Urinary bladder (tissue), 4 donors: ENCODE results near the gene FLII. TPM values are rescaled to one million over a fixed set of nuclear protein-coding genes. Genes with fewer than 3 reads are reported as not detected.
"Not testable (repeated sequence)": the region's sequence is repeated elsewhere in the genome, so short reads cannot be mapped to it uniquely, and the experiment has no call there.

Experiments
- DNase-seq: peaks from one replicate; pipeline ENCODE4 v3.0.0-alpha.2; 2015; ENCODE audit errors: extremely low spot score
- H3K27ac ChIP-seq: one replicate; pipeline ENCODE4 v1.5.1; 2013; ENCODE audit warnings: low read depth, mild to moderate bottlenecking, moderate library complexity
- H3K36me3 ChIP-seq: one replicate; pipeline ENCODE4 v1.6.1; 2013; ENCODE audit warnings: mild to moderate bottlenecking, moderate library complexity; ENCODE audit not compliant: insufficient read depth
- H3K4me1 ChIP-seq: one replicate; pipeline ENCODE4 v1.6.1; 2013; ENCODE audit warnings: mild to moderate bottlenecking, moderate library complexity; ENCODE audit not compliant: insufficient read depth
- H3K4me3 ChIP-seq: one replicate; pipeline ENCODE4 v1.5.1; 2013; ENCODE audit warnings: low read depth, low read length
- WGBS: extraction: QIAGEN DNeasy Blood & Tissue Kit; methylation state at CpG from one replicate; pipeline ENCODE4 v1.1.7; 2013; 5-methylcytosine and 5-hydroxymethylcytosine counted together
- polyA plus RNA-seq: library from polyadenylated mRNA; stranded (reverse); fragments of 200-250 nt; gene quantifications from one replicate; pipeline ENCODE4 v1.2.3, GENCODE V29; 2013
- total RNA-seq: library from RNA; depleted of rRNA; stranded (reverse); fragments of >200 nt; gene quantifications from one replicate; pipeline ENCODE4 v1.2.3, GENCODE V29; 2014
- donor health status: healthy with polysubstance abuse.
- donor health status: healthy.

Gene FLII
- total and polyA plus RNA-seq, 2 donors, result 87.2 to 249 TPM

DNA sequence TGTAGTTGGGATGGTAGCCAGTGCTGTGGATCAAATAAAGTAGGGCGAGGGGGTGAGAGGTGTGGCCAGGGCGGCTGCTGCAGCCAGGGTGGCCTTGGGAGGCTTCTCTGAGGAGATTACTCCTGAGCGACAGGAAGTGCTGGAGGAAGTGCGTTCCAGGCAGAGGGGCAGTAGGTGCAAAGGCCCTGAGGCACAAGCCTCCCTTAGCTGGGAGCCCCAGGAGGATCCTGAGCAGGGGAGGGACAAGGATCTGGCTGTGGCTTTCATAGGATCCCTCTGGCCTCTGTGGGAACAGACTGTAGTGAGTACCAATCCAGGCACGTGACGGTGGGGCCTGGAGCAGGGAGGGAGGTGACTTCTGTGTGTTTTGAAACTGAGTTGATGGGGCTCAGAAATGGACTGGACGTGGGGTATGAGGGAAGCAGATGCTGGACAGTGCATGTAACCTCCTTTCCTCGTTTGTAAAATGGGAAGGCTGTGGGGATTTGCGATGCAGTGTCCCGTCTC is 30.3 kb downstream of the FLII start:
- no peaks in the 10 kb centered on the region for H3K4me1 ChIP-seq
- no peak for DNase-seq
- 86% methylated on average over 10 of the region's 10 CpGs for WGBS

DNA sequence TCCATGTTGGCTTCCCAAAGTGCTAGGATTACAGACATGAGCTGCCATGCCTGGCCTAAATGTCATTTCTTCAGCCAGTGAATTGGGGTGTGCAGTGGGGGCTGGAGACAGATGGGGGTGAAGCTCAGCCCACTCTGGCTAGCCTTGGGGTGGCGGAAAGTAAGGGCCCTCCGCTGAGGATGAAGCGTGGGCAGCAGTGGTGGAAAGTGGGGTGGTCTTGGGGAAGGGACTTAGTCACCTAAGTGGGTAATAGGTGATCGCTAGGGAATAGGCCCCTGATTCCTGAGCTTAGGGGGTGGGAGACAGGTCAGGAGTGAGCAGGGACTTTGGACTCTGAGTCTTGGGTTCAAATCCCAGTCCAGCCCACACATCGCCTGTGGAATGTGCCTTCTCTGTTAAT is 30.9 kb downstream of the FLII start:
- H3K27ac ChIP-seq, result no peak overlapping the region
- DNase-seq, result no peak
- no peaks in the 10 kb centered on the region for H3K36me3 ChIP-seq
- no peak overlapping the region for H3K4me3 ChIP-seq
- WGBS, result 99% methylated on average over 5 of the region's 5 CpGs
- no peaks in the 10 kb centered on the region for H3K4me1 ChIP-seq

More for the DNA sequence above, 30.3 kb downstream of the FLII start:
- Histone ChIP-seq H3K36me3 (no peaks in the 10 kb centered on the region), H3K4me3 (no peak overlapping the region), H3K27ac (no peak overlapping the region)

DNA sequence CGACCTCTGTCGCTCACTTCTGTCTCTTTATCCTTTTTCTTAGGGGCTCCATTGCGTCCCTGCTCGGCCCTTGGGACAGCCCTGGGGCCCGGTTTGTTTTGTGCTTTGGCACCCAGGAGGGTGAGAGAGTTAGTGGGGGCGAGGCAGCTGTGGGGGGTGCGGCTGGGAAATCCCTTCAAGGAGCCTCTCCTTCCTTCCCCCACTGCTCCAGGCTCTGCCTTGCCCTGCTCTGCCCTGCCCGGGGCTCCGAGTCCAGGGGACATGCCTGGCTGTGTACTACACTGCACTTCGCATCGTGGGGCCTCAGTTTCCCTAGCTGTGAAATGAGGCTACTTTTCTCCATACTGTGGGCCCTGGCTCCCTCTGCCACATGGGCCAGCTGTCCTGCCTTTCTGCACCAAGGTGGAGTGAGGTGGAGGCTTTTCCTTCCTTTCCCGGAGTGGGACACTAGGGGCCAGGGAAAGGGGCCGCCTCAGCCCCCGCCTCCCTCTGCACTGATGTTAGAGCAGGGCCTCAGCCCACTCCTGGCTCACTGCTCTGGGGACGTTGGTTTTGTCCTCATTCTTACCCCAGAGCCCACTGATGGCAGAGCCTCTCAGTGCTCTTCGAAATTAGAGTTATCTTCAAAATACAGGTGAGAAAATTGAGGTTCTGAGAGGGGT is 32.1 kb downstream of the FLII start:
- WGBS, result 19% methylated on average over 16 of the region's 16 CpGs
- no peak for DNase-seq
- no peaks in the 10 kb centered on the region for H3K4me1 ChIP-seq
- peak overlapping the region; percentile 90 for H3K4me3 ChIP-seq
- no peak overlapping the region for H3K27ac ChIP-seq
- H3K36me3 ChIP-seq, result no peaks in the 10 kb centered on the region

DNA sequence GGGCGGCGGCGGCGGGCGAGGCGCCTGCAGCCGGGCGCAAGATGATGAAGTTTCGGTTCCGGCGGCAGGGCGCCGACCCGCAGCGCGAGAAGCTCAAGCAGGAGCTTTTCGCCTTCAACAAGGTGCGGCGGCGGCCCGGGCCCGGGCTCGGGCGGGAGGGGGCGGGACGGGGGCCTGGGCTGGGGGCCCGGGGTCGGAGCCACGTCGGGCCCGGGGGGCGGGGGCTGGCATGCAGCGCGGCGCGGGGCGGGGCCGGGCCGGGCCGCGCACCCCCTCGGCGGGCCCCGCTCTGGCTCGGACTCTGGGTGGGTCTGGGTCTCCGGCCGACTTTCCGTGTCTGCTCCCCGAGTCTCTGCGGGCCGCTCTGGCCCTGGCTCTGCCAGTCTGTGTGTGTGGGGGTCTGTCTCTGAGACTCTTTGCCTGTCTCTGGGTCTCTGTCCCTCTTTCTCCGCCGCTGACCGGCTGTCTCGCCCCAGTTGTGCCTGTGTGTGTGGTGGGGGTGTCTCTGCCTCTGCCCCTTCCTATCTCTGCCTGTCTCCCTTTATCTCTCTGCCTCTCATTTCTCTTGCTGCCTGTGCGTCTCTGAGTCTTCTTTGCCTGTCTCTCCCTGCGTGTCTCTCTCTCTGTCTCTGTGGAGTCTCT is 32.8 kb downstream of the FLII start:
- WGBS, result 1% methylated on average over 57 of the region's 57 CpGs
- H3K4me3 ChIP-seq, result peak overlapping the region; percentile 90
- no peaks in the 10 kb centered on the region for H3K4me1 ChIP-seq
- no peaks in the 10 kb centered on the region for H3K36me3 ChIP-seq
- no peak for DNase-seq
- no peak overlapping the region for H3K27ac ChIP-seq

DNA sequence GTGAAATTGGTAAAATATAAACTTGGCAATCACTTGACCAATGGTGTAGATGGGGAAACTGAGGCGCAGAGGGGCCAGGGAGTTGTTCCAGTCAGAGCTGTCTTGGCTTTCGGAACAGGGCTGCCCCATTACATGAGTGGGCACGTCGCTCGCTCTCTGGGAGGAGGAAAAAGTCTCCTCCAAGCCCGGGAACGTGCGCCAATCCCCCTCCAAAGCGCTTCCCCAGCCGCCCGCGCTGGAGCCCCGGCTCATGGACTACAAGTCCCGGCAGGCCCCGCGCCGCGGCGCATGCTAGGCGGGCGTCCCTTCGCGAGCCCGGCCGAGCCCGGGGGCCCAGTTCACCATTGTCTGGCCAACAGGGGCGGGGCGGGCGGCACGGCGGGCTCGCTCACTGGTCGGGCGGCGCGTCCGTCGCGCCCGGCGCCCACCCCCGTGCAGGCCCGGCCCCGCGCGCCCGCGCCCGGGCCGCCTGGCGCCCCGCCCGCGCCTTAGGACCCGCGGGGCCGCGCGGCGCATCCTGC is 33.4 kb downstream of the FLII start, which contains the start of gene LLGL1:
TSS of gene LLGL1 (plus strand) at position 515 of the 521 bp plus-strand sequence. CDS start 48 bp downstream, outside the sequence.
- peak within 1 kb of the TSS; percentile 90 for H3K4me3 ChIP-seq
- WGBS, result under 1% methylated on average over 60 of the region's 60 CpGs
- peak within 1 kb of the TSS; percentile 54 for H3K27ac ChIP-seq
- DNase-seq, result peak; percentile 87
- no peaks in the 10 kb centered on the region for H3K36me3 ChIP-seq
- no peaks in the 10 kb centered on the region for H3K4me1 ChIP-seq

DNA sequence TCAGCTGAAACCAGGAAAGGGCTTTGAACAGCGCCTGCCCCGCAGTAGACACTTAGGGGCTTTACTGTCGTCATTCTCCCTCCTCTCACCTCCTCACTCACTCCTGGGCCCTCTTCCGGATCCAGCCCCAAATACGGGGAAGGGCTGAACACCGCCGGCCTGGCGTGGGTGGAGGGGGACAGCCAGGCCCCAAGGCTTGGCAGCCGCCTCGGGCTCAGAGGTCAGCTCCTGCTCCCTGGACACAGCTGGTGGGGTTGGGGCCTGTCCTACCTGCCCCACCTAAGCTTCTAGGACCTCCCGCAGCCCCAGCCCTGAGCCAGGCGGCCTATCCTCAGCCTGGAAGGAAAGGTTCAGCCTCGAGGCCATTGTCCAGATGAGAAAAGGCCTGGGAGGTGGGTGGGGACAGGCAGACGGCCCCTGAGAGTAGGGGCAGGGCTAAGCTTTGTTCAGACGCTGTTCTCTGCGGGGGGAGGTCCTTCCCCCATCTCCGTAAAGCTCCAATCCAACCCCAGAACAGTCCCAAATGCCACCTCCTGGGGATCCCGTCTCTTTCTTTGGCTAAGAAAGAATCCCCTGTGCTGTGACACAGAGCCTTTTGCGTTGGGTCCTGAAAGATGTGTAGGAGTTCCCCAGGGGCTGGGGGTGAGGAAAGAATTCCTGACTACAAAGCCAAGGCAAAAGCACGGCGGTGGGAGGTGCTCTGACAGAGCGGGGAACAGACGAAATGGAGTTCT is 34.0 kb downstream of the FLII start:
- no peak for DNase-seq

DNA sequence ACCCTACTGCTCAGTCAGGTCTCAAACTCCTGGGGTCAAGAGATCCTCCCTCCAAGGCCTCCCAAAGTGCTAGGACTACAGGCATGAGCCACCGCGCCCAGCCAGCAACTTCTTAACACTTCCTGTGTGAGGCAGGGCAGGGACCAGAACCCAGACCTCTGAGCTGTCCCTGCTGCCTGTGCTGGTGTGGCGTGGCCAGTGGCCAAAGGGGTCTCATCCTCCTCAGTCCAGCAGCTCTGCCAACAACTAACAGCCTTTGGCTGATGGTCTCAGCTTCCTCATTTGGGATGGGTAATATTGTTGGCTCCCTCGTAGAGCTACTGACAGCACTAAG is 34.5 kb downstream of the FLII start:
- DNase-seq, result no peak
- Histone ChIP-seq H3K36me3 (no peaks in the 10 kb centered on the region), H3K27ac (no peak overlapping the region), H3K4me3 (no peak overlapping the region), H3K4me1 (no peaks in the 10 kb centered on the region)
- WGBS, result 83% methylated on average over 4 of the region's 4 CpGs

More for the DNA sequence above, 34.0 kb downstream of the FLII start:
- Histone ChIP-seq H3K27ac (peak overlapping the region; percentile 54), H3K4me1 (no peaks in the 10 kb centered on the region), H3K4me3 (peak overlapping the region; percentile 17), H3K36me3 (no peaks in the 10 kb centered on the region)
- 36% methylated on average over 23 of the region's 23 CpGs for WGBS

DNA sequence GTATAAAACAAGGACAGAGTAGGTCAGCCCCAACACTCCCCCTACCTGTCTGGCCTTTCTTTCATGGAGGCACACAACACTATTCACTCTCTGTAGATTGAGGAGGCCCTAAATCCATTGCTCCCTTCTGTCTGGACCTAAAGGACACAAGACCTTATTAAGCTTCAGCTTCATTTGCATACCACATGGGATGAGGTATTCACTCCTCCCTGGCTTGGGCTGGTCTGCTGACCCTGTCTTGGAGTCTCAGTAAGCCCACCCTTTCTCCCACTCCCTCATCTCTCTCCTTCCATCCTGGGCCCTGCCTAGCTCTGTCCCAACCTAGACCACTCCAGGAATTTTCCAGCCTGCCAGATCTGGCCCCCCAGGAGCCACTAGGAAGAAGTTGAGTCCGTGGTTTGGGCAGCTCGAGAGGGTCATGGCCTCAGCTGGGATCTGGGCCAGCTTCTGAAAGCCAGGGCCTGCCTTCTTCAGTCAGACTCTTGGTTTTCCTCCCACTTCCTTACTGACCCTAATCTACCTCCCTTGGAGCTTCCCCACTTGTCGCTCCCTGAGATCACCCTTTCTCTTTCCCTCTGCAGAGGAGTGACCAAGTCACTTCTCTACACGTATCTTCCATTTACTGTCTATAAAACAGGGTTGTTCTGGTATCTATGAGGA is 39.7 kb downstream of the FLII start:
- WGBS, result 20% methylated on average over 4 of the region's 4 CpGs
- no peak overlapping the region for H3K27ac ChIP-seq
- no peak for DNase-seq
- no peaks in the 10 kb centered on the region for H3K36me3 ChIP-seq
- no peaks in the 10 kb centered on the region for H3K4me1 ChIP-seq
- H3K4me3 ChIP-seq, result no peak overlapping the region

DNA sequence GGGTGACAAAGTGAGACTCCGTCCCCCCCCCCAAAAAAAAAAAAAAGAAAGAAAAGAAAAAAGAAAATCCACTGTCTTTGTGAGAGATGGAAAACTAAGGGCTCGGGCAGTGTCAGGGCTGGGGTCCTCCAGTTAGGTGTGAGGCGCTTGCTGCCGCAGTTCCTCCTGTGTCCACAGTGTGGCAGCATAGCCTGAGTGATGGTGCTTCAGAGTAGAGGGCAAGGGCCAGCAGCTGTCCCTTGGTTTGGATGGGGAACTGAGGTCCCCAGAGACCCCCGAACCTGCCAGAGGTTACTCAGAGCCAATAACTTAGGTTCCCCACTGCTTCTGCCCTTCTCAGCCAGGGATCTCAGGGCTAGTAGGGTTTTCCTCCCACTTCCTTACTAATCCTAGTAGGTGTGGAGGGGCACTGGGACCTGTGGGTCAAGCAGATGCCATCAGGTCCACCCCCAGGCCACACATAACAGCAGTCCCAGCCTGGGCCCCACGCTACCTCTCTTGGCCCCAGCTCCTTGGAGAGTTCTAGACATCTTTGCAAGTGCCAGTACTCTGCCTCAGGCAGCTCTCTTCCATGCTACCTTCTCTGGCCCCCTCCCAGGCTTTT is 41.0 kb downstream of the FLII start:
- Histone ChIP-seq H3K4me1 (no peaks in the 10 kb centered on the region), H3K27ac (no peak overlapping the region), H3K36me3 (no peaks in the 10 kb centered on the region), H3K4me3 (no peak overlapping the region)
- no peak for DNase-seq
- 17% methylated on average over 6 of the region's 6 CpGs for WGBS

DNA sequence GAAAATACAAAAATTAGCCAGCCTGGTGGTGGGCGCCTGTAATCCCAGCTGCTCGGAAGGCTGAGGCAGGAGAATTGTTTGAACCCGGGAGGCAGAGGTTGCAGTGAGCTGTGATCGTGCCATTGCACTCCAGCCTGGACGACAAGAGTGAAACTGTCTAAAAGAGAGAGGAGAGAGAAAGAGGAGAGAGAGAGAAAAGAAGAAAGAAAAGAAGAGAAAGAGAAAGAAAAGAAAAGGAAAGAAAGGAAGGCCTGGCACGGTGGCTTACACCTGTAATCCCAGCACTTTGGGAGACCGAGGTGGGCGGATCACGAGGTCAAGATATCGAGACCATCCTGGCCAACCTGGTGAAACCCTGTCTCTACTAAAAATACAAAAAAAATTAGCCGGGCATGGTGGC is 41.6 kb downstream of the FLII start:
- H3K27ac ChIP-seq, H3K36me3 ChIP-seq, H3K4me1 ChIP-seq, H3K4me3 ChIP-seq, DNase-seq: not testable (repeated sequence)
- WGBS, result 84% methylated on average over 11 of the region's 11 CpGs

DNA sequence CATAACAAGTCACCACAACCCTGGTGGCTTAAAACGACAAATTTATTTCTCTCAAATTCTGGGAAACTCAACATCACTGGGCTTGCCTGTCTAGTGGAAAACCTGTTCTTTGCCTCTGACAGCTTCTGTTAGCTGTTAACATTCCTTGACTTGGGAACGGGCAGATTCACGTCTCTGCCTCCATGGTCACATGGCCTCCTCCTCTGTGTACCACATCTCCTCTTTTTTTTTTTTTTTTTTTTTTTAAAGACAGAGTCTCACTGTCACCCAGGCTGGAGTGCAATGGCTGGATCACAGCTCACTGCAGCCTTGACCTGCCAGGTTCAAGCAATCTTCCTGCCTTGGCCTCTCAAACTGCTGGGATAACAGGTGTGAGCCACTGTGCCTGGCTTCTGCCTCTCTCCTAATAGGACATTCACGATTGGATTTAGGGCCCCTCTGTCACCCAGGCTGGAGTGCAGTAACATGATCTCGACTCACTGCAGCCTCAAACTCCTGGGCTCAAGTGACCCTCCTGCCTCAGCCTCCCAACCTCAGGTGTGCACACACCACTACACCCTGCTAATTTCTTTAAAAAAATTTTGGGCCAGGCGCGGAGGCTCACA is 44.8 kb downstream of the FLII start:
- Histone ChIP-seq H3K4me3 (no peak overlapping the region), H3K4me1 (no peaks in the 10 kb centered on the region), H3K27ac (no peak overlapping the region), H3K36me3 (peaks cover 2% of the 10 kb centered on the region)
- DNase-seq, result no peak
- 60% methylated on average over 7 of the region's 7 CpGs for WGBS

DNA sequence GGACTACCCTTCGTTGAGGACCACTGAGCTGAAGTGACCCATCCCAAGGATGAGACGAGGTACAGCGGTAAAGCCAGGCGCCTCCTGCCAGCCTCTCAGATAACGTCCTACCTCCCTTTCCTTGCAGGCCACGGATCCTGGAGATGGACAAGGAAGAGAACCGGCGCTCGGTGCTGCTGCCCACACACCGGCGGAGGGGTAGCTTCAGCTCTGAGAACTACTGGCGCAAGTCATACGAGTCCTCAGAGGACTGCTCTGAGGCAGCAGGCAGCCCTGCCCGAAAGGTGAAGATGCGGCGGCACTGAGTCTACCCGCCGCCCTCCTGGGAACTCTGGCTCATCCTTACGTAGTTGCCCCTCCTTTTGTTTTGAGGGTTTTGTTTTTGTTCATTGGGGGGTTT is 50.4 kb downstream of the FLII start:
- DNase-seq, result no peak
- Histone ChIP-seq H3K4me1 (no peaks in the 10 kb centered on the region), H3K4me3 (no peak overlapping the region), H3K36me3 (peaks cover 5% of the 10 kb centered on the region), H3K27ac (no peak overlapping the region)
- 92% methylated on average over 19 of the region's 19 CpGs for WGBS

DNA sequence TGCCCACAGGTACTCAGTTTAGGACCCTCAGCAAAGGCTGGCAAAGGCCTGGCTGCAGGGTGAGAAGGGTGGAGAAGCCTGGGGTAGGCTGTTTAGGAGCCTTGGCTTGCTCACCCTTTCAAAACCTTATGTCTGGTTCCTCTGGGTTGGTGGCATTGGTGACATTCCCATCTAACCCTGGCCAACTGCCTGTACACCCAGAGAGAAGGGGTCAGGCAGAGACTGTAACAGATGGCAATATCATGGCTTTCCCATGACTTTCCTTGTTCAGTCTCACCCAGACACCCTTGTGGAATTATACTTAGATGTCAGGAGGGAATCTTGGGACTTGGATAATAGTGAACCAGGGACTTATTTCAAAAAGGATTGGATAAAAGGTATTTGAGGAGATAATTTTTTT is 51.6 kb downstream of the FLII start:
- peaks cover 5% of the 10 kb centered on the region for H3K36me3 ChIP-seq
- H3K4me1 ChIP-seq, result no peaks in the 10 kb centered on the region
- no peak overlapping the region for H3K4me3 ChIP-seq
- H3K27ac ChIP-seq, result no peak overlapping the region
- no peak for DNase-seq
